Keratinocyte (primary cell): ENCODE measurements around the gene TECPR1.

Experiments used
- CTCF ChIP-seq, 3 experiments: IDR thresholded peaks in 1 of 3; conservative IDR thresholded peaks in 1 of 3; optimal IDR thresholded peaks in 1 of 3; 2 replicates in 2 of 3; 3 replicates in 1 of 3; pipeline versions ENCODE3 to v1.5.1; 2011; ENCODE audit warnings: low read length in 3 of 3, mild to moderate bottlenecking in 3 of 3, moderate library complexity in 2 of 3, control low read depth in 1 of 3, inconsistent platforms in 1 of 3; ENCODE audit not compliant: insufficient read depth in 2 of 3; ENCODE audit errors: extremely low read depth in 1 of 3
- EZH2 ChIP-seq: IDR thresholded peaks from one replicate; pipeline ENCODE4 v1.6.1; 2012; ENCODE audit warnings: inconsistent platforms, mild to moderate bottlenecking, low read length, moderate library complexity

GRCh38 chr7:98168904-98169621, 83.0 kb downstream of the TECPR1 start:
- no peak for TF ChIP-seq CTCF (optimal IDR thresholded peaks at IDR 0.05 in 1 of 3, IDR thresholded peaks at IDR 0.05 in 1 of 3, conservative IDR thresholded peaks at IDR 0.05 in 1 of 3; ENCODE audit: extremely low read depth in 1 of 3, insufficient read depth in 2 of 3, low read length in 3 of 3)
- TF ChIP-seq EZH2 = no peak
